Motor neuron (in vitro differentiated cells): ENCODE results near the gene TSPAN10. TPM values are rescaled to one million over a fixed set of nuclear protein-coding genes. Genes with fewer than 3 reads are reported as not detected.

Source experiments
- ATAC-seq, 8 experiments: fragments of 200-7000 bp; cut with Tn5 transposase; replicated peaks in 6 of 8; 2 replicates each; pipeline ENCODE4 v1.8.0; 2021; ENCODE audit warnings: mild to moderate bottlenecking in 8 of 8, moderate library complexity in 8 of 8
- H3K27ac ChIP-seq, 2 donors: fragments of 250-450 bp; sonication (Bioruptor Pico); 2 replicates each; pipeline ENCODE4 v1.9.0; 2021; ENCODE audit warnings: antibody characterized with exemption in 2 of 2, mild to moderate bottlenecking in 2 of 2, moderate library complexity in 1 of 2
- H3K4me1 ChIP-seq, 2 donors: fragments of 250-450 bp; sonication (Bioruptor Pico); replicated peaks in 1 of 2; 2 replicates each; pipeline ENCODE4 v1.6.1; 2021; ENCODE audit warnings: antibody characterized with exemption in 2 of 2, mild to moderate bottlenecking in 2 of 2, moderate library complexity in 1 of 2
- H3K4me3 ChIP-seq, 5 donors: fragments of 250-450 bp; sonication (Bioruptor Pico); 2 replicates each; pipeline ENCODE4 v1.9.0; 2021; ENCODE audit warnings: antibody characterized with exemption in 5 of 5, mild to moderate bottlenecking in 5 of 5, moderate library complexity in 4 of 5
- WGBS, 10 experiments: fragments of 450-650 bp; shearing (Covaris generic); methylation state at CpG; one replicate each; pipeline ENCODE4 v1.0.0; 2022; 5-methylcytosine and 5-hydroxymethylcytosine counted together
- in situ Hi-C, 9 experiments: fragments of 400-800 bp; cut with MboI; loops; one replicate each; pipeline ENCODE4 v1.15.0; 2021; ENCODE audit warnings: low sequenced_read_pairs in 9 of 9, low pct_unique_long_range_greater_than_20kb in 2 of 9; ENCODE audit not compliant: unreplicated experiment in 9 of 9
- total RNA-seq, 8 experiments: library from RNA; unstranded; fragments of 300-600 nt; gene quantifications; 2 replicates each; pipeline versions ENCODE4 v1.2.3 to v1.2.4, GENCODE V29; 2022

The TSPAN10 gene
- 1 to 10 TPM in 3 of 8 experiments, under 1 TPM in 4, not detected in 1; 0.22 to 1.2 (median 1.00) TPM for total RNA-seq

GRCh38 chr17:81636505-81637288 lies at the start of gene TSPAN10, which contains the start of gene NPLOC4:
Gene TSPAN10 (plus strand): TSS chr17:81637196. CDS start chr17:81642413, 5,217 bp downstream.
Gene NPLOC4 (minus strand): TSS chr17:81637112. CDS start chr17:81636930, 182 bp downstream.
- WGBS, 10 experiments: 0 to 7% (median 0%) methylated on average over 1 to 13 of the region's 77 CpGs; no CpG with 5 or more reads in 4 of the 10 experiments
- peaks cover 8 to 9% of the 10 kb centered on the region in 2 donors for H3K4me1 ChIP-seq
- ATAC-seq: peak; percentile 75 to 94 (median 88)
- H3K4me3 ChIP-seq: peak within 1 kb of the TSS; percentile 73 to 99 (median 87)
- in situ Hi-C loops: no loop called here
- peak within 1 kb of the TSS; percentile 91 to 92 for H3K27ac ChIP-seq

GRCh38 chr17:81589612-81590011 lies 47.4 kb upstream of the TSPAN10 start:
- in situ Hi-C loops: no loop called here
- no peak for ATAC-seq

GRCh38 chr17:81590121-81590520 lies 46.9 kb upstream of the TSPAN10 start:
- Histone ChIP-seq H3K27ac (no peak overlapping the region), H3K4me1 (no peaks in the 10 kb centered on the region), H3K4me3 (no peak overlapping the region)
- in situ Hi-C loops: no loop called here
- ATAC-seq: no peak
- WGBS, 10 experiments: 98 to 100% (median 100%) methylated on average over 1 to 5 of the region's 8 CpGs; no CpG with 5 or more reads in 5 of the 10 experiments

More at GRCh38 chr17:81589612-81590011, 47.4 kb upstream of the TSPAN10 start:
- no peak overlapping the region for H3K4me3 ChIP-seq
- WGBS, 10 experiments: 78 to 100% (median 96%) methylated on average over 2 to 5 of the region's 5 CpGs; no CpG with 5 or more reads in 3 of the 10 experiments
- H3K27ac ChIP-seq: no peak overlapping the region
- H3K4me1 ChIP-seq: no peaks in the 10 kb centered on the region

GRCh38 chr17:81591971-81592370 lies 45.0 kb upstream of the TSPAN10 start:
- in situ Hi-C loops: no loop called here
- Histone ChIP-seq H3K4me1 (no peaks in the 10 kb centered on the region), H3K4me3 (no peak overlapping the region), H3K27ac (no peak overlapping the region)
- 92 to 100% methylated on average over 5 to 9 of the region's 14 CpGs; no CpG with 5 or more reads in 8 of the 10 experiments for WGBS, 10 experiments
- ATAC-seq: no peak

- WGBS, 10 experiments: 81 to 100% (median 93%) methylated on average over 1 to 7 of the region's 11 CpGs; no CpG with 5 or more reads in 1 of the 10 experiments
- in situ Hi-C loops: no loop called here
- no peaks in the 10 kb centered on the region for H3K4me1 ChIP-seq
- H3K27ac ChIP-seq: no peak overlapping the region
- ATAC-seq: peak in 1 of 8 experiments; percentile 59
- no peak overlapping the region for H3K4me3 ChIP-seq
These were observed 43.7 kb upstream of the TSPAN10 start for GRCh38 chr17:81593105-81593871.

- no peak overlapping the region for H3K27ac ChIP-seq
- 60 to 93% (median 78%) methylated on average over 2 to 10 of the region's 10 CpGs for WGBS, 10 experiments
- in situ Hi-C loops: no loop called here
- H3K4me1 ChIP-seq: no peaks in the 10 kb centered on the region
- no peak overlapping the region for H3K4me3 ChIP-seq
- ATAC-seq: peak in 3 of 8 experiments; percentile 15 to 45 (median 29)
These were observed 37.1 kb upstream of the TSPAN10 start for GRCh38 chr17:81599719-81600486.

- H3K4me1 ChIP-seq: no peaks in the 10 kb centered on the region
- H3K4me3 ChIP-seq: no peak overlapping the region
- peak; percentile 81 to 99 (median 94) for ATAC-seq
- 38 to 80% (median 54%) methylated on average over 1 to 9 of the region's 9 CpGs for WGBS, 10 experiments
- H3K27ac ChIP-seq: no peak overlapping the region
- in situ Hi-C loops: no loop called here
These were observed 35.4 kb upstream of the TSPAN10 start for GRCh38 chr17:81601525-81602120.

GRCh38 chr17:81603846-81604610 lies 33.0 kb upstream of the TSPAN10 start:
- Histone ChIP-seq H3K4me1 (no peaks in the 10 kb centered on the region), H3K4me3 (no peak overlapping the region), H3K27ac (no peak overlapping the region)
- in situ Hi-C loops: no loop called here
- 68 to 100% (median 94%) methylated on average over 1 to 8 of the region's 11 CpGs; no CpG with 5 or more reads in 2 of the 10 experiments for WGBS, 10 experiments
- no peak for ATAC-seq

- 8 to 100% (median 91%) methylated on average over 3 to 6 of the region's 6 CpGs; no CpG with 5 or more reads in 1 of the 10 experiments for WGBS, 10 experiments
- in situ Hi-C loops: no loop called here
- no peak overlapping the region for H3K4me3 ChIP-seq
- ATAC-seq: peak in 3 of 8 experiments; percentile 60 to 79 (median 73)
- H3K4me1 ChIP-seq: peaks cover 0 to 3% of the 10 kb centered on the region in 2 donors
- no peak overlapping the region for H3K27ac ChIP-seq
These were observed 29.6 kb upstream of the TSPAN10 start for GRCh38 chr17:81607431-81607830.

GRCh38 chr17:81608082-81608481 lies 28.9 kb upstream of the TSPAN10 start:
- no peak for ATAC-seq
- Histone ChIP-seq H3K4me1 (peaks cover 0 to 3% of the 10 kb centered on the region in 2 donors), H3K4me3 (no peak overlapping the region), H3K27ac (no peak overlapping the region)
- in situ Hi-C loops: no loop called here
- 82 to 100% (median 95%) methylated on average over 1 to 4 of the region's 4 CpGs; no CpG with 5 or more reads in 6 of the 10 experiments for WGBS, 10 experiments

GRCh38 chr17:81608605-81609004 lies 28.4 kb upstream of the TSPAN10 start:
- Histone ChIP-seq H3K4me3 (no peak overlapping the region), H3K4me1 (peaks cover 0 to 6% of the 10 kb centered on the region in 2 donors), H3K27ac (no peak overlapping the region)
- 90 to 100% (median 98%) methylated on average over 1 to 13 of the region's 13 CpGs; no CpG with 5 or more reads in 4 of the 10 experiments for WGBS, 10 experiments
- in situ Hi-C loops: no loop called here
- no peak for ATAC-seq
